Cardiac muscle cell (in vitro differentiated cells and primary cell): Measurements from ENCODE around the gene SP100. TPM values are rescaled to one million over a fixed set of nuclear protein-coding genes. Genes with fewer than 3 reads are reported as not detected.

Source experiments
- DNase-seq, 2 donors: peaks; one replicate each; pipeline versions ENCODE4 v3.0.0 to v3.0.0-alpha.2; 2010 to 2017; ENCODE audit warnings: low read depth in 1 of 2, low spot score in 1 of 2
- H3K27ac ChIP-seq: fragments of 200-600 bp; sonication (generic); 2 replicates; pipeline ENCODE4 v1.5.1; 2016
- H3K27me3 ChIP-seq: fragments of 200-600 bp; sonication (generic); 2 replicates; pipeline ENCODE4 v1.6.0; 2016; ENCODE audit warnings: control low read depth
- H3K36me3 ChIP-seq: fragments of 200-600 bp; sonication (generic); 2 replicates; pipeline ENCODE4 v1.5.1; 2016; ENCODE audit warnings: control low read depth
- H3K4me1 ChIP-seq: fragments of 200-600 bp; sonication (generic); 2 replicates; pipeline ENCODE4 v1.8.1; 2017; ENCODE audit warnings: low read depth, mild to moderate bottlenecking, mixed run types
- H3K4me3 ChIP-seq: fragments of 200-600 bp; sonication (generic); 2 replicates; pipeline ENCODE4 v1.5.1; 2016; ENCODE audit warnings: mild to moderate bottlenecking
- H3K9me3 ChIP-seq: fragments of 200-600 bp; sonication (generic); 2 replicates; pipeline ENCODE4 v1.5.1; 2017; ENCODE audit warnings: low read depth, mild to moderate bottlenecking, control low read depth
- CTCF ChIP-seq: IDR thresholded peaks from 2 replicates; pipeline ENCODE4 v1.5.1; 2012; ENCODE audit warnings: low read depth, mild to moderate bottlenecking, low read length
- polyA plus RNA-seq: library from polyadenylated mRNA; unstranded; fragments of >200 nt; fragmentation: Nextera tagmentation; extraction: Ambion mirVana; gene quantifications from 2 replicates; pipeline ENCODE4 v1.2.1, GENCODE V29; 2016
- total RNA-seq: library from RNA; depleted of rRNA; stranded (reverse); fragments of >200 nt; gene quantifications from 2 replicates; pipeline ENCODE4 v1.2.3, GENCODE V29; 2016

SP100 gene
- total and polyA plus RNA-seq, 2 experiments from 2014 or later = 2.0 TPM; not detected in 1

- no peak for TF ChIP-seq CTCF
- H3K36me3 ChIP-seq = no peaks in the 10 kb centered on the region
- no peak overlapping the region for H3K4me3 ChIP-seq
- no peak for DNase-seq
- H3K27ac ChIP-seq = no peak overlapping the region
- no peaks in the 10 kb centered on the region for H3K27me3 ChIP-seq
- H3K9me3 ChIP-seq = no peaks in the 10 kb centered on the region
- H3K4me1 ChIP-seq = no peaks in the 10 kb centered on the region
These were observed 173.6 kb downstream of the SP100 start for GRCh38 chr2:230589497-230590015.

- no peak for DNase-seq
- Histone ChIP-seq H3K4me3 (no peak overlapping the region), H3K36me3 (no peaks in the 10 kb centered on the region), H3K27ac (no peak overlapping the region), H3K4me1 (no peaks in the 10 kb centered on the region), H3K9me3 (no peaks in the 10 kb centered on the region), H3K27me3 (no peaks in the 10 kb centered on the region)
- TF ChIP-seq CTCF = no peak
These were observed 174.3 kb downstream of the SP100 start for GRCh38 chr2:230590333-230590732.

GRCh38 chr2:230591850-230592249 lies 175.8 kb downstream of the SP100 start:
- H3K36me3 ChIP-seq = no peaks in the 10 kb centered on the region
- no peaks in the 10 kb centered on the region for H3K27me3 ChIP-seq
- H3K9me3 ChIP-seq = no peaks in the 10 kb centered on the region
- H3K4me3 ChIP-seq = no peak overlapping the region
- no peaks in the 10 kb centered on the region for H3K4me1 ChIP-seq
- no peak overlapping the region for H3K27ac ChIP-seq
- DNase-seq = no peak
- no peak for TF ChIP-seq CTCF

GRCh38 chr2:230592775-230593174 lies 176.8 kb downstream of the SP100 start:
- no peak overlapping the region for H3K27ac ChIP-seq
- H3K9me3 ChIP-seq = no peaks in the 10 kb centered on the region
- no peaks in the 10 kb centered on the region for H3K27me3 ChIP-seq
- H3K36me3 ChIP-seq = no peaks in the 10 kb centered on the region
- no peak for TF ChIP-seq CTCF
- no peak overlapping the region for H3K4me3 ChIP-seq
- no peaks in the 10 kb centered on the region for H3K4me1 ChIP-seq
- no peak for DNase-seq

Other genes with a start within 250 kb of the SP100 start
- 0.35 and 2.4 TPM in 2 replicates for gene SP110, start 196.2 kb upstream of the SP100 start, total RNA-seq
- 0.60 and 0.95 TPM in 2 replicates for gene SP110, start 196.2 kb upstream of the SP100 start, polyA plus RNA-seq
- 0.07 and 0.12 TPM in 2 replicates for gene SP140, start 190.5 kb upstream of the SP100 start, total RNA-seq
- gene SP140, start 190.5 kb upstream of the SP100 start, polyA plus RNA-seq = 0.53 and 0.60 TPM in 2 replicates
- 0.07 and 0.30 TPM in 2 replicates for gene SP140L, start 89.0 kb upstream of the SP100 start, total RNA-seq
- gene SP140L, start 89.0 kb upstream of the SP100 start, polyA plus RNA-seq = 0.37 TPM in 1 of 2 replicates, not detected in the other